ENCODE data around the gene CLMN. TPM values are rescaled to one million over a fixed set of nuclear protein-coding genes. Genes with fewer than 3 reads are reported as not detected.
"Not testable (repeated sequence)": the region's sequence is repeated elsewhere in the genome, so short reads cannot be mapped to it uniquely, and the experiment has no call there.

Gene CLMN
- total RNA-seq, 1 donor from 2014 or later = 10.8 TPM

DNA sequence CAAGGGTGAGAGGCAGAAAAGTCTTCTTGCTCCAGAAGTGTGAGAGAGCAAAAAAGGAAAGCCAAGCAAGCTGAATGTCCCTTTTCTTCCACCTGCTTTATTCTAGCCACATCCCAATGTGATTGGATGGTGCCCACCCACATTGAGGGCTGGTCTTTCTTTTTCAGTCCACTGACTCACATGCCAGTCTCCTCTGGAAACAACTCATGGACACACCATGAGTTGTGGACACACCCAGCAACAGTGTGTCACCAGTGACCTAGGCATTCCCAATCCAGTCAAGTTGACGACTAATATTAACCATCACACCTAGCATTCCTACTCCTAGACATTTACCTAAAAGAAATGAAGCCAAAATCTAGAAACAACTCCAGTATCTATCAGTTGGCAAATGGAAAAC lies 155.2 kb downstream of the CLMN start:
- no peak for DNase-seq (ENCODE audit: low spot score)

DNA sequence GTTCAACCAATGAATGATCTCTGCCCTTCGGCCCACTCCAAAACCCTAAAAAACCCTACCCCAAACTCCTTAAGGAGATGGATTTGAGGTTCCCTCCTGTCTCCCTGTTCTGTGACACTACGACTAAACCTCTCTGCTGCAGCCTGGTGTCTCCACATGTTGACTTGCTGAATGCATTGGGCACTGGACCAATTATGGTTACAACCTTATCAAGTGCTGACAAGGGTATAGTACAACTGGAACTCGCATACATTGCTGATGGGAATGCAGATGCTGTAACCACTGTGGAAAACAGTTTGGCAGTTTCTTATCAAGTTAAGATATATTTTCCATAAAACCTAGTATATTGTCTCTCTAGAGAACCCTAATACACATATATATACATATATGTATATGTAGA lies 156.0 kb downstream of the CLMN start:
- DNase-seq (ENCODE audit: low spot score) = no peak

DNA sequence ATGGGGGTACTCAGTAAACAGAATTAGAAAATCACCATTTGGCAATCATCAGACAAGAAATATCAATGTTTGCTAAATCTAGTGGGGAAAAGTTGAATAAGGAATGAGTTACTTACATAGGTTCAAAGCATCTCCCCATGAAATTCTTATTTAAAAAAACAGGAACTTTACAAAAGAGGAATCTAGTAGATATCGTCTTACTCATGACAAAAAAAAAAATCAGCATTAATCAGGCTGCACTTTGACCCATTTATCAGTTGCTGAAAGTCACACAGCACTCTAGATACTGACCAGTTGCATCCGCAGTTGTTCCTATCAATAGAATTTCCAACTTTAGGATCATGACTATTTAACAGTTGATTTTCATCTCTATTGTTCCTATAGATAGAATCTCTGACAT lies 156.6 kb downstream of the CLMN start:
- no peak for DNase-seq (ENCODE audit: low spot score)

DNA sequence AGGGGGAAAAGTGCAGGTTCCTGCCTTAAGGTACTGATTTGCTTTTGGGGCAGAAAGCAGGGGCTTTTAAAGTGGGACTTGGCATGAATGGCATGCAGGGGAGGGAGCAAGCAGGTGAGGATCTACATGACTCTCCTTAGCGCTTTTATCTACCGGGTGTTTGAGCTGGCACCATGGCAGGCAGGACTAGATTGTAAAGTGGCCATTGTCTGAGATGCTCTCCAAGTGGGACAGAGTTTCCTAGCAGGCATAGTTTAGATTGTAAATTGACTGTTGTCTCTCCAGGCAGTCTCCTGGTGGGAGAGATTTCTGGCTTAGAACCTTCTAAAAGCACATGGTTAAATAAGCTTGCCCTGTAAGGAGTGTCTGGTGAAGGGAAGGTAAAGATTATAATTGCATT lies 157.1 kb downstream of the CLMN start:
- no peak for DNase-seq (ENCODE audit: low spot score)

DNA sequence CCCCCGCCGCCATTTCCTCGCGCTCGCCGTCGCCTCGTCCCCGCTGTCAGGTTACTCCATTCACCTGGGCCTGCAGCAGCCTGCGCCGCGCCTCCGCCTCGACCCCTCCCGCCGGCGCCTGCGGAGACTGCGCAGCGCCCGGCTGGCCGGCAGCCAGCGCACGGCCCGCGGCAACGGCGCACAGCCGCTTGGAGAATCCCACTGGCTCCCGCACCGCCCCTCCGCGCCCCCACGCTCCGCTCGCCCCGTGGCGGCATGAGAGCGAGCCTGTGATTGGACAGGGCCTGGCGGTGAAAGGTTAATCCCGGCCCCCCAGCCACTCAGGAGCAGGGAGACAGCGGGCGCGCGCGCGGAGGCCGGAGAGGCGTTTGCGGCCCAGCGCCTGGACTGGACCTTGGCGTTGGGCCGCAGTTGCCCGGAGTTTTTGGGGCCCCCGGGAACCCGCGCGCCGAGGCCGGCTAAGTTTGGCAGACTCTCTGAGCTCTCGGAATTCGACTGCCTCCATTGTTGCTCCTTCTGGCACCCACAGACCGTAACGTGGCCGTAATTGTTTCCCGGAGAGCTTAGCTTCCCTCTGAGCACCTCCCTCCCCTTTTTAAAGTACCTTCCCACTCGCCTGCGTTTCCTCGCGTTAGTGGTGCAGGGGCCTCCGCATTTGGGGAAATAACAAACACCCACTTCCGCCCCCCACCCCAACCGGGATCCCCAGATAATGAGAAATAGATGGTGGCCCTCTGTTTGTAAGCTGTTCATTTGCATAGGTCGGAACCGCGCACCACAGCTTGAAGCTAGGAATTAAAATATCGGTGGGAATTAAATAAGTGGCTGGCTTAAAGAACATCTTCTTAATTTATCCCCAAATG lies 162.2 kb downstream of the CLMN start, which contains the start of gene DICER1:
Gene DICER1 (minus strand): TSS at position 203 of the 863 bp plus-strand sequence. CDS start 24,071 bp downstream, outside the sequence.
- peak; percentile 97 for DNase-seq (ENCODE audit: low spot score)

DNA sequence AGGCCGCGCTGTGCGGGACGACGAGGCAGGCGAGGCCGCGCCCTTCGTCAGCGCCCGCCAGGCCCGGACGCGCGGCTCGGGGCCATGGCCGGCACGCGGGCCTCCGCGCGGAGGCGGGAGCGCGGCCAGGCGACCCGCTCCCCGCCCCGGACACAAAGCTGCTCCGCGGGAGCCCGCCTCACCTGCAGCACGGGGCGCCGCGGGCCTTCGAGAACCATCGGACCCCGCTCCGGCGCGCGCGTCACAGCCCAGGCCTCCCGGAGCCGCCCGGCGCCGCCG lies 162.7 kb downstream of the CLMN start:
- no peak for DNase-seq (ENCODE audit: low spot score)

DNA sequence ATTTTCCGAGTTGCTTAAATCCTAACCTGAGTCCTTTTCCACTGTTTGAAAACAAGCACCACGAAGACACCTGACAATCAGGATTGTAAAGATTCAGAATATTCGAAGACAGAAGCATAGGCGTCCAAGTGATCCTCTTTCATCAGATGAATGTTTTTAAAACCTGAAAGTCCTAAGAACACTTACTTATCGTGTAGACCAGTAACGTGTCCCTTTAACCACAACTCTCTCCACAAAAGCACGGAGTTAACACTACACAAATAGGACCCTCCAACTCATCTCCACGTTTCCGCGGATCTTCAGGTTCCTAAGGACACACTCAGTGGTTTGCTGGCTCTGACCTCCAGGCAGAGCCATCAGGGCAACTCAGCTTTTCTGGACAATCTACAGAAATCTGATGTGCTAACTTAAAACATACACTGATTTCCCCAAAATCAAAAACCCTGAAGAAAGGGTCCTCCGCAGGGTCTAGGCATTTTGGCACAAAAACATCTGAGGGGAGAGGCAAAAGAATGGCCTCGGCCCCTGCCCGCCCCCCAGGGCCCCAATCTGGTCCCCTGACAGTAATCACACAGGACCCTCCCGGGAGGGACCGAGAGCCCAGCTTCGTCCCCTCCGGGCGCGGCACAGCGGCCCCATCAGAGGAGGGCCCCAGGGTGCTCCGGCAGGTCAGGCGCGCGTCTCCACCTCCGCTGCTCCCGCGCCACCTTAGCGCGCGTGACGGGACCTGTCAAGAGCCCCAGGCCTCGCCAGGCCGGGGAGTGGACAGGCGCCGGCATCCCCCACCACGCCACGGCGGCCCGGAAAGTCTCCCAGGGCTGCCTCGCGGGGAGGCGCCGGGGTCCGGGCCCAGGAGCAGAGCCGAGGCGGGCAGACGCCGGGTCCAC lies 163.3 kb downstream of the CLMN start:
- peak; percentile 21 for DNase-seq (ENCODE audit: low spot score)

DNA sequence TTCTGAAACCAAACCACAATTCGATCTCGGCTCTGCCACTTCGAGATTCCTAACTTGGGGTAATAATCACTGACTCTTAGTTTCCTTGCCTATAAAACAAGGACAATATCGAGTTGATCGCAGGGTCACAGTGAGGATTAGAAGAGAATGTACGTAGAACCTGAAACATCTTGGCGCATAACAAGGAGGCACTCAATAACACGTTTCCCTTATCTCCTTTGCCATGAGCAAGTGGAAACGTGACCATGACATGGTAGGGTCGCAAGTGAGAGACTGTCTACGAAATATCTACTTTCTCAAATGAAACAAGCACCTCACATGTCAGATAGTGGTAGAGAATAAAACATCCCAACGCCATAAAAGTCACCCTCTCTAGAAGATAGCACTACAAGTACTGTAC lies 164.7 kb downstream of the CLMN start:
- no peak for DNase-seq (ENCODE audit: low spot score)

DNA sequence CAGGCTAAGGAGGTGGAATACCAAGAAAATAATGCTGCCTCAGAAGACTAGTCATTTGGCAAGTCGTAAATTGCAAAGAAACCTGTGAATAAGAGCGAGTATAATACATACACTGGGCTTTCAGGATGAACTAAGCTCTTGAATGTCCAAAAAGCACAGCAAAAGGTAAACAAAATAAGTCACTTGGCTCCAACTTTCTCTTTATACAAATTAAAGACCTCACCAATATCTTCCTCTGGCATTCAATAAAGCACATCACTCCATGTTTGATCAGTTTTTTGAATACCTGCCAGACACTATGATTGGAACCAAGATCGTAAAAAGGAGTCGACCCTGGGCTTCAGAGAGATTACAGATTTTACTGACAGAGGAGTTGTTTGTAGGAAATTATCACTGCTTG lies 165.8 kb downstream of the CLMN start:
- DNase-seq (ENCODE audit: low spot score) = no peak

DNA sequence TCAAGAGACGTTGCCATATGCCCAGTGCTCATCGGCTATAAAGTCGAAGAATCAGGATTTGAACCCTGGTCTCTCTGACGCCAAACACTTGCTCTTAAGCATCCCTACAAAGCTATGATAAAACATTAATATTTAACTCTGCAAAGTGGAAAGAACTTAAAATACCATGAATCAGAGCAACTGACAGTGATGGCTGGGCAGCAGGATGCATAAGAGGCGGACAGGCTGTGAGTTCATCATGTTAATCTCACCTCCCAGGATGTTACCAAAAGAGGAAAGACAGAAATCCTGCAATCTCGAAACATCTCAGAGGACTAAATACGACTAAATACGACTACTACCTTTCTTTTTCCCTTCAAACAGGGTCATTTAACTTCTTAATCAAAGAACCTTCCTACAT lies 168.1 kb downstream of the CLMN start:
- DNase-seq (ENCODE audit: low spot score) = no peak

DNA sequence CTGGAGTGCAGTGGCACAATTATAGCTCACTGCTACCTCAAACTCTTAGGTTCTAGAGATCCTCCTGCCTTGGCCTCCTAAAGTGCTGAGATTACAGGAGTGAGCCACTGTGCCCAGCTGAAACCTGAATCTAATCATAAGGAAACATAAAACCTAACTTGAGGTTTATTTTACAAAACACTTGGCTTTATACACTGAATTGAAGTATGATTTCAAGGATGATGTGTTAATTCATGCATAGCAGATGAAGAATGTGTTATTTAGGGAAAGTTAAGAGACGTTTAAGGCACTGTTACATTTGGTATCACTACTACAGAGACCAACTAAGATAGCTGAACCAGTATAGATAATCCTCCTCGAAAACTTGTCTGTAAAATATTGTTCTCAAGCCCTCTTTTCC lies 168.8 kb downstream of the CLMN start:
- DNase-seq (ENCODE audit: low spot score) = no peak

DNA sequence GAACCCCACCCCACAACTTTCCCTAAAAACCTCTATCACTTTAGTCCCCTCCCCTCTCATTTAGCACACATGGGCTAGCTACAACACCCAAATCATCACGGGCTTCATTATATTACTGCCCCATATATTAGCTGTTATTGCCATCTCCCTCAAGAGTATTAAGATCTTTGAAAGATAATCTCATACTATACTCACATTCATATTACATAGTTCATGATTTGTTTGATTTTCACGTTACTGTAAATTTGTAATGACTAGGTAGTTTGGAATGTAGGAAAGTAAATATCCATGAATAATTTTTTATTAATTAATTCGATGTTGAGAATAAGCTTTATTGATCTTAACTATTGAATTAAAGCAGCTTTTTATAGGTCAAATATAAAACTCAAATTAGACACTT lies 170.3 kb downstream of the CLMN start:
- no peak for DNase-seq (ENCODE audit: low spot score)

DNA sequence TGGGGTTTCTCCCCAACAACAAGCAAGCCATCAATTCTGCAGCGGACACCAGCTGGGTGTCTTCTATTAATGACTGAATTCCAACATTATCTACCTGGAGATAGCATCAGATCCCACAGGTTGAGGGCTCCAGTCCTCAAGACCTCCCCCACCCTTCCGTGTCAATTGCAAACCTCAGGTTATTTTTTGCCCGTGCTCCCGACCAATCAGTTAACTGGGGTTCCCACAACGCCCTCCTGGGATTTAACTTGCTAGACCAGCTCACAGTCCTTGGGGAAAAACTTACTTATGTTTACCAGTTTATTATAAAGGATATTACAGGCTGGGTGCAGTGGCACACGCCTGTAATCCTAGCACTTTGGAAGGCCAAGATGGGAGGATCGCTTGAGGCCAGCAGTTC lies 172.1 kb downstream of the CLMN start:
- DNase-seq (ENCODE audit: low spot score) = no peak

DNA sequence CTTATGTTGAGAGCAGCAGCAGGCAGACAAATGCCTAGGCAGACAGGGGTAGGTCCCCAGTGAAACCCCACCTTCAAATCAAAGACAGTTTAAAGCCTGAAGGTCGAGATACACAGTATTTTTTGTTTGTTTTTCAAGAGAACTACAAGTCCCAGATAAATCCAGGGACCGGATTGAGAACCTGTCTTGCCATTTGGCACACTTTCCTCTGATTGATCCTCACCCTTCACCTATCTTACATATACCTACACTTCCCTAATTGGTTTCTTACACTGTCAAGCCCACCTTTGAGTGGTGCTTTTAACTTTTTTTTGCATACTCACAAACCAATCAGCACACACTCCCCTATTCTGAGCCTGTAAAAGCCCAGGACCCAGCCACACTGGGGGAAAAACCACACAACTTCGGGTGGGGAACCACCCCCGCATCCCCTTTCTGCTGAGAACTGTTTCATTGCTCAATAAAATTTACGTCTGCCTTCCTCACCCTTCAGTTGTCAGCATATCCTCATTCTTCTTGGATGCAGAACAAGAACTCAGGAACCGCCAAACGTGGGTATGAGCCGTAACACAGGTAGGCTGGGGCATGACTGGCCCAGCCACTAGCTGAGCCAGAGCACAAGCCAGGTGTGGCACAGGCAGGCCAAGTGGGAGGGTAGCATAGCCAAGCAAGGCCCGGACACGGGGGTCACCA lies 173.5 kb downstream of the CLMN start:
- no peak for DNase-seq (ENCODE audit: low spot score)

DNA sequence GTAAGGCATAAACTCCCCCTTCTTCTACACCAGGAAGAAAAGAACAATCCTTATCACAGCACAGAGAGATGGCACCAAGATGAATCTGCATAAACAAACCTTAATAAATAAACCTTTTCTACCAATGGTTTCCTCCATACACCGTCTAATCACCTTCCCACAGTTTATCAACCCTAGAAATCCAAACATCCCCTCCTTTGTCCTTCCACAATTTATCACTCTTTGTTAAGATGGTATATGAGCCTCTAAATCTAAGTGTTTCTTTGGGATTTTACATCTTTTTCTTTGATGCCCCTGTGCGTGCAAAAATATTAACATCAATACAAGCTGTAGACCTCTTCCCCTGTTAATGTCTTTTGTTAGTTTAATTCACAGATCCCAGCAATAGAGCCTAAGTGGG lies 174.9 kb downstream of the CLMN start:
- no peak for DNase-seq (ENCODE audit: low spot score)

DNA sequence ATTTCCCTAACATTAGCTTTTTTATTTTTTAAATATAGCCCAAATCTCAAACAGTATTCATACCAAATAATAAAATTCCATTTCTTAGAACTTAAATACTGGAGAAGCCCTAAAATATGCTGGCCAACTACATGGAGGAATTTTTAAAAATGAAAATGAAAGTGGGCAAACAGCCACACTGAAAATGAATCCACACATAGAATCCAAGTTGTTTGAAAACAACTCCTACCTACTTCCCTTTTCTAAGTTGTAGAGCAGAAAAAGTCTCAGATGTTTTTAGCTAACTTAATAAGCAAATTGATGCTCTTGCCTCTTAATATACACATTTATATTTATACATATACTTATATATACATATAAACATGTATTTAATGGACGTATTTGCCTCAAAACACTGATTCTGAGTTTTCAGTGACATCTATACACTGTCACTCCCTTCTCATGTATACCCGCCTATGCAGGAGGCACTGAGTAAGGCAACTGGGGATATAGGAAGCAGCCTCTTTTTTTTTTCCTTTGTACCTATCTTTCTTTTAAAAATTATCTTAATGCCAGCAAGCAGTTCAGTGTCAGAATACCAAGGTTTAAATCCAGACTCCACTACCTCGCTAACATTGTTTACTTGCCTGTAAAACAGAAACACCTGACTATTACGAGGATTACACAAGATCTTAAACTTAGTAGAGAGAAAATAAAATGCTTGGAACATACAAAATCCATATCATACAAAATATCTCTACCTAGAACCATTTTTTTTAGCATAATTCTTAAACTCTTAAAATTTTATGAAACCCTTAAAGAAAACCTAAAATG lies 175.7 kb downstream of the CLMN start:
- no peak for DNase-seq (ENCODE audit: low spot score)

DNA sequence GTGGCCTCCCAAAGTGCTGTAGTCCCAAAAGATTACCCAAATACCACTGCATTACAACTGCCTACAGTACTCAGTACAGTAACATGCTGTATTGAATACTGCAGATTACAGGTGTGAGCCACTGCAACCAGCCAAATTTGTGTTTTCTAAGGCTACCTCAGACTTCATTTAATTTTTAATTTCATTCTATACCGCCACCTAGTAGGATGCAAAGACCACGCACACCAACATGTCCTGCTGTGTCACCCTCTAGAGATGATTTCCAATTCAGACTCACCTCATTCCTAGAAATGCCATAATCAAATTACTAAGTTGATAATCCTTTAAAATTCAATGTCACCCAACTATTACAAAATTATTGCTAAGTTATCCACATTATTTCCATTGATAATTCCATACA lies 177.5 kb downstream of the CLMN start:
- no peak for DNase-seq (ENCODE audit: low spot score)

DNA sequence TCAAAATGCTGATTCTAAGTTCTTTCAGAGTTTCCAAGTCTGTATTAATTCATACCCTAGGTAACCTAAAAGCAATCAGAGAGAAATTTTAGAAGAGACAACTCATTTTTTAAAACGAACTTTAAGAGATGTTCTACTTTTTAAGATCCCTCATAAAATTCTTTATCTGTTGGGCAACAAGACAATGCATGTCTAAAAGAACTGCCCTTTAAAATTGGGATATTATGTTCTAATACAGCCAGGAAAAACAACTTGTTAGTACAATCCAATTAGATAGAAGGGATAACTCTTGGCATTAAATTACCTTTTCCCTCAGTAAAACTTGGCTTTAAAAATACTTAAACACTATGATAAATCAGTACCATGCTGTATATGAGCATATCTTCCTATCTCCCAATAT lies 178.0 kb downstream of the CLMN start:
- DNase-seq (ENCODE audit: low spot score) = no peak

DNA sequence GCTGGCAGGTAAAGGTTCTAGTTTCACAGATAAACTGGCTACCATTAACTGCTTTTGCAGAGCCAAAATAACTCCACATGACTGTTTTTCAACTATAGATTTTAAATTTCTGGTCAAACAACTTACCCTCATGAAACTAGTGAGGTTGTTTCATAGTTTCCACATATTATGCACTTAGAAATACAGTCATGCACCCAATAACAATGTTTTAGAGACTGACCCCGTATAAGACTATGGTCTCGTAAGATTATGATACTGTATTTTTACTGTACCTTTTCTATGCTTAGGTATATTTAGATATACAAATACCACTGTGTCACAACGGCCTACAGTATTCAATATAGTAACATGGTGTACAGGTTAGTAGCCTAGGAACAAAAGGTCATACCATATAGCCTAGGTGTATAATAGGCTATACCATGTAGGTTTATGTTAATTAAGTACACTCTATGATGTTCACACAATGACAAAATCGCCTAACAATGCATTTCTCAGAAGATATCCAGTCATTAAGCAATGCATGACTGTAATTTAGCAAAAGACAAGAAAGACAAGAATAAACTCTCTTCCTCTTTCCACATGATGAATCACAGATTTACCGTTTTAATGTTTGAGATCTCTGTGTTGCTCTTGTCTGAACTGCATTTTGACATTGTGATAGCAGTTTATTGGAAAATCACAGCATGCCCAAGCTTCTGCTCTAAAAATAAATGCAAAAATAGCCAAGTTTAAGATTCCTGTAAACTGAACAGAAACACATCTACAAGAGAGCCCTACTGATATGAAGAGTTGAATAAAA lies 179.4 kb downstream of the CLMN start:
- DNase-seq (ENCODE audit: low spot score) = peak; percentile 58

DNA sequence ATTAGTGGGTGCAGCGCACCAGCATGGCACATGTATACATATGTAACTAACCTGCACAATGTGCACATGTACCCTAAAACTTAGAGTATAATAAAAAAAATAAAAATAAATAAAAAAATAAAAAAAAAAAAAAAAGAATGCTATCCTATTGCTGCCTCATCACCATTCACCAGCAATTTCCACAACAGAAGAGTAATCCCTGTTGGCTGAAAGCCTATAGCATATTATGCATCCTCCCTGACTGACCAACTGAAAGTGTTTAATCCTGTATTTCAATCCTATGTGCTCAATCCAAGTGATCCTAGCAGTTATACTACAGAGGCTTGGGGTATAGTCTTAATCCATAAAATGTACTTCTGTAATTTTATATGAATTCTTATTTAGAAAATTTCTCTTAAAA lies 180.8 kb downstream of the CLMN start:
- peak; percentile 29 for DNase-seq (ENCODE audit: low spot score)

DNA sequence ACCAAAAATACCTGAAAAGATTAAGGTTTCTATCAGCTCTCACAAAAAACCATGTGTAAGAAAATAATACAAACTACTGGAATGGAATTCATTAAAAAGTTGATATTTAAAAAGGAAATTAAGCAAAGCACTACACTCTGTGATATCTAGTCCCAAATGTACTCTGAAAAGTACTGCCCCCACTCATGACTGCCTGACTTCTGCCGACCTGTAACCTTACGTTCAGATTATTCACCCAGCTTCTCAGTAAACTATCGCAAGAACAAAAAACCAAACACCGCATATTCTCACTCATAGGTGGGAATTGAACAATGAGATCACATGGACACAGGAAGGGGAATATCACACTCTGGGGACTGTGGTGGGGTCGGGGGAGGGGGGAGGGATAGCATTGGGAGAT lies 181.3 kb downstream of the CLMN start:
- not testable (repeated sequence) for DNase-seq (ENCODE audit: low spot score)
